Glomerular visceral epithelial cell (primary cell): ENCODE results near the gene CHST6.
"Not testable (repeated sequence)": the region's sequence is repeated elsewhere in the genome, so short reads cannot be mapped to it uniquely, and the experiment has no call there.

Experiments
- DNase-seq: peaks from one replicate; pipeline ENCODE4 v3.0.0-alpha.2; 2016; ENCODE audit errors: extremely low spot score

Gene CHST6

GRCh38 chr16:75495076-75495674 lies at the start of gene CHST6:
TSS of gene CHST6 (minus strand) at chr16:75495441. CDS start at chr16:75479828, 15,613 bp downstream.
- DNase-seq = no peak

- not testable (repeated sequence) for DNase-seq
These were observed 47.2 kb upstream of the CHST6 start for GRCh38 chr16:75542462-75542861.

GRCh38 chr16:75541236-75541635 lies 46.0 kb upstream of the CHST6 start:
- DNase-seq = no peak

GRCh38 chr16:75538882-75539565 lies 43.8 kb upstream of the CHST6 start:
- DNase-seq = not testable (repeated sequence)

GRCh38 chr16:75537776-75538175 lies 42.5 kb upstream of the CHST6 start:
- no peak for DNase-seq

GRCh38 chr16:75535901-75536300 lies 40.7 kb upstream of the CHST6 start, which contains the start of gene CHST5:
TSS of gene CHST5 (minus strand) at chr16:75536108. CDS start at chr16:75530384, 5,724 bp downstream.
- no peak for DNase-seq

GRCh38 chr16:75535211-75535843 lies 40.1 kb upstream of the CHST6 start:
- DNase-seq = no peak

GRCh38 chr16:75534560-75535205 lies 39.4 kb upstream of the CHST6 start:
- DNase-seq = no peak

GRCh38 chr16:75532791-75533190 lies 37.5 kb upstream of the CHST6 start:
- DNase-seq = no peak

- DNase-seq = no peak
These were observed 37.0 kb upstream of the CHST6 start for GRCh38 chr16:75532142-75532765.

GRCh38 chr16:75529959-75530358 lies 34.7 kb upstream of the CHST6 start:
- no peak for DNase-seq

- DNase-seq = no peak
These were observed 34.0 kb upstream of the CHST6 start for GRCh38 chr16:75529056-75529905.

- DNase-seq = no peak
These were observed 32.6 kb upstream of the CHST6 start for GRCh38 chr16:75527825-75528299.

- no peak for DNase-seq
These were observed 31.0 kb upstream of the CHST6 start for GRCh38 chr16:75526032-75526790.

- no peak for DNase-seq
These were observed 23.9 kb upstream of the CHST6 start for GRCh38 chr16:75519175-75519574.

GRCh38 chr16:75516189-75516966 lies 21.1 kb upstream of the CHST6 start:
- peak; percentile 24 for DNase-seq

- no peak for DNase-seq
These were observed 19.1 kb upstream of the CHST6 start for GRCh38 chr16:75514296-75514695.

- DNase-seq = peak; percentile 26
These were observed 11.3 kb upstream of the CHST6 start for GRCh38 chr16:75506574-75506973.

- DNase-seq = no peak
These were observed 10.9 kb upstream of the CHST6 start for GRCh38 chr16:75506107-75506506.
